H1 (cell line): Measurements from ENCODE around the gene GLP1R. TPM values are rescaled to one million over a fixed set of nuclear protein-coding genes. Genes with fewer than 3 reads are reported as not detected.

Experiments used
- CTCF ChIA-PET: fragments of 300-600 bp; sonication (Branson Sonifier 250); formaldehyde crosslinking; loops from one replicate; lab custom pipeline; 2021; ENCODE audit not compliant: partially characterized antibody; lab: Charles Lee
- POLR2A ChIA-PET: fragments of 300-600 bp; sonication (Branson Sonifier 250); formaldehyde crosslinking; loops from one replicate; lab custom pipeline; 2021; ENCODE audit warnings: inconsistent platforms; ENCODE audit not compliant: partially characterized antibody; lab: Charles Lee
- DNase-seq, 2 experiments: peaks; one replicate each; pipeline versions ENCODE4 v3.0.0 to v3.0.0-alpha.2; 2010 to 2022; ENCODE audit warnings: low spot score in 2 of 2, low read depth in 1 of 2, mixed read lengths in 1 of 2
- FAIRE-seq: peaks from 2 replicates; lab custom pipeline; 2011; peaks lifted over from hg19 to GRCh38; lab: Jason Lieb, UNC
- H2AFZ ChIP-seq: 2 replicates; pipeline ENCODE4 v1.8.1; 2012; ENCODE audit warnings: low read length, inconsistent platforms
- H2AK5ac ChIP-seq: 2 replicates; pipeline ENCODE4 v1.6.1; 2013; ENCODE audit warnings: low read depth, low read length
- H2BK120ac ChIP-seq: replicated peaks from 2 replicates; pipeline ENCODE3; 2013; ENCODE audit warnings: low read depth, low read length, inconsistent platforms
- H2BK12ac ChIP-seq: 2 replicates; pipeline ENCODE4 v1.6.1; 2013; ENCODE audit warnings: low read depth, low read length
- H2BK15ac ChIP-seq: 2 replicates; pipeline ENCODE4 v1.6.1; 2013; ENCODE audit warnings: low read length
- H2BK20ac ChIP-seq: 2 replicates; pipeline ENCODE4 v1.6.1; 2013; ENCODE audit warnings: low read length
- H2BK5ac ChIP-seq: 2 replicates; pipeline ENCODE4 v1.6.1; 2013; ENCODE audit warnings: low read depth, low read length
- H3K14ac ChIP-seq: 2 replicates; pipeline ENCODE4 v1.6.1; 2013; ENCODE audit warnings: inconsistent platforms; ENCODE audit not compliant: insufficient read length
- H3K18ac ChIP-seq: 2 replicates; pipeline ENCODE4 v1.6.1; 2013; ENCODE audit warnings: low read length; ENCODE audit errors: extremely low read depth
- H3K23ac ChIP-seq: 2 replicates; pipeline ENCODE4 v1.6.1; 2013; ENCODE audit warnings: inconsistent platforms; ENCODE audit not compliant: insufficient read length
- H3K23me2 ChIP-seq: 2 replicates; pipeline ENCODE4 v1.6.1; 2013; ENCODE audit warnings: low read depth, low read length
- H3K27ac ChIP-seq: 2 replicates; pipeline ENCODE4 v1.6.1; 2011; ENCODE audit warnings: low read depth, low read length, inconsistent platforms
- H3K27me3 ChIP-seq, 4 experiments: replicated peaks in 1 of 4; 1 replicate in 1 of 4; 2 replicates in 3 of 4; pipeline versions ENCODE4 v1.6.1 to v1.8.1; 2011 to 2013; ENCODE audit warnings: low read length in 3 of 4, mild to moderate bottlenecking in 3 of 4, inconsistent platforms in 2 of 4, mixed read lengths in 2 of 4, moderate library complexity in 1 of 4; ENCODE audit not compliant: control insufficient read depth in 3 of 4, insufficient read depth in 3 of 4; ENCODE audit errors: extremely low read depth in 1 of 4
- H3K36me3 ChIP-seq, 4 experiments: 2 replicates each; pipeline versions ENCODE4 v1.6.1 to v1.8.1; 2011 to 2013; ENCODE audit warnings: mild to moderate bottlenecking in 4 of 4, low read length in 3 of 4, moderate library complexity in 2 of 4, control low read depth in 1 of 4, inconsistent platforms in 1 of 4; ENCODE audit not compliant: insufficient read depth in 4 of 4, control insufficient read depth in 2 of 4
- H3K4ac ChIP-seq: replicated peaks from 2 replicates; pipeline ENCODE3; 2013; ENCODE audit warnings: low read length, low read depth, mixed read lengths, inconsistent platforms; ENCODE audit not compliant: insufficient read length
- H3K4me1 ChIP-seq, 4 experiments: replicated peaks in 1 of 4; 1 replicate in 1 of 4; 2 replicates in 3 of 4; pipeline versions ENCODE4 v1.6.1 to v1.8.1; 2011 to 2013; ENCODE audit warnings: low read length in 3 of 4, inconsistent platforms in 2 of 4, mixed read lengths in 1 of 4; ENCODE audit not compliant: insufficient read depth in 4 of 4, control insufficient read depth in 3 of 4
- H3K4me2 ChIP-seq, 2 experiments: 2 replicates each; pipeline versions ENCODE4 v1.6.1 to v1.8.1; 2011 to 2013; ENCODE audit warnings: low read depth in 2 of 2, low read length in 2 of 2, control low read depth in 1 of 2, inconsistent platforms in 1 of 2, mild to moderate bottlenecking in 1 of 2; ENCODE audit not compliant: insufficient read depth in 1 of 2
- H3K4me3 ChIP-seq, 4 experiments: fragments of 200-600, 300-600 bp in 1 of 4; sonication (generic), shearing (Covaris generic), sonication (Bioruptor Twin) in 1 of 4; 2 replicates each; pipeline versions ENCODE4 v1.5.1 to v1.8.1; 2011 to 2016; ENCODE audit warnings: low read length in 4 of 4, low read depth in 3 of 4, control low read depth in 2 of 4, inconsistent platforms in 2 of 4, mild to moderate bottlenecking in 2 of 4, mixed read lengths in 1 of 4, moderate library complexity in 1 of 4; ENCODE audit not compliant: insufficient read depth in 2 of 4; ENCODE audit errors: extremely low read depth in 1 of 4
- H3K56ac ChIP-seq: replicated peaks from 2 replicates; pipeline ENCODE3; 2013; ENCODE audit warnings: low read depth, mild to moderate bottlenecking, mixed read lengths, low read length, inconsistent platforms; ENCODE audit not compliant: insufficient read length
- H3K79me1 ChIP-seq: 2 replicates; pipeline ENCODE4 v1.6.1; 2013; ENCODE audit warnings: low read depth, low read length, control low read depth
- H3K79me2 ChIP-seq, 2 experiments: 2 replicates each; pipeline versions ENCODE4 v1.6.1 to v1.8.1; 2012 to 2013; ENCODE audit warnings: low read length in 2 of 2, mild to moderate bottlenecking in 2 of 2, inconsistent platforms in 1 of 2; ENCODE audit not compliant: insufficient read depth in 2 of 2, control insufficient read depth in 1 of 2
- H3K9ac ChIP-seq, 4 experiments: replicated peaks in 1 of 4; 1 replicate in 1 of 4; 2 replicates in 3 of 4; pipeline versions ENCODE4 v1.6.1 to v1.8.1; 2011 to 2013; ENCODE audit warnings: low read depth in 3 of 4, low read length in 3 of 4, control low read depth in 2 of 4, mild to moderate bottlenecking in 2 of 4, moderate library complexity in 2 of 4, inconsistent platforms in 1 of 4; ENCODE audit errors: extremely low read depth in 1 of 4
- H3K9me3 ChIP-seq, 2 experiments: 2 replicates each; pipeline versions ENCODE4 v1.6.1 to v1.8.1; 2012 to 2013; ENCODE audit warnings: mild to moderate bottlenecking in 2 of 2, moderate library complexity in 2 of 2, control low read depth in 1 of 2, inconsistent platforms in 1 of 2, low read depth in 1 of 2, low read length in 1 of 2, mixed read lengths in 1 of 2; ENCODE audit not compliant: insufficient read depth in 2 of 2
- H4K20me1 ChIP-seq, 2 experiments: replicated peaks in 1 of 2; 2 replicates each; pipeline versions ENCODE3 to v1.8.1; 2011 to 2013; ENCODE audit warnings: inconsistent platforms in 2 of 2, low read length in 2 of 2, mild to moderate bottlenecking in 1 of 2; ENCODE audit not compliant: insufficient read depth in 2 of 2, control insufficient read depth in 1 of 2
- H4K5ac ChIP-seq: 2 replicates; pipeline ENCODE4 v1.6.1; 2013; ENCODE audit warnings: low read length, low read depth, mixed read lengths, inconsistent platforms; ENCODE audit not compliant: insufficient read length
- H4K8ac ChIP-seq: 2 replicates; pipeline ENCODE4 v1.8.0; 2013; ENCODE audit warnings: mild to moderate bottlenecking, moderate library complexity, low read length, inconsistent platforms; ENCODE audit not compliant: insufficient read depth; ENCODE audit errors: extremely low read depth
- H4K91ac ChIP-seq: replicated peaks from 2 replicates; pipeline ENCODE3; 2013; ENCODE audit warnings: low read length, mixed read lengths, inconsistent platforms; ENCODE audit not compliant: insufficient read length
- ASH2L ChIP-seq: fragments of 200-600, 300-600 bp; sonication (generic); IDR thresholded peaks from one replicate; pipeline ENCODE4 v1.7.1; 2017; ENCODE audit warnings: low read length
- JUND ChIP-seq: IDR thresholded peaks from 2 replicates; pipeline ENCODE4 v1.6.1; 2011; ENCODE audit warnings: mild to moderate bottlenecking, improper control_type of control experiment, low read length
- WGBS, 2 experiments: shearing (Covaris generic) in 1 of 2; methylation state at CpG; one replicate each; pipeline versions ENCODE4 v1.1.6 to v1.1.7; 2013 to 2015; ENCODE audit warnings: low lambda C conversion rate in 2 of 2, mixed read lengths in 2 of 2, inconsistent platforms in 1 of 2, low coverage in 1 of 2, missing lambda C conversion rate in 1 of 2; ENCODE audit not compliant: insufficient replicate concordance in 2 of 2, insufficient coverage in 1 of 2, insufficient read length in 1 of 2; ENCODE audit errors: extremely low coverage in 1 of 2, missing lambda C conversion rate in 1 of 2; 5-methylcytosine and 5-hydroxymethylcytosine counted together
- polyA plus RNA-seq, 7 experiments: library from polyadenylated mRNA; depleted of rRNA in 3 of 7; stranded (reverse) in 5 of 7; unstranded in 2 of 7; fragments of >200 nt in 5 of 7; fragments of 200-250 nt in 2 of 7; gene quantifications; 1 replicate in 5 of 7; 2 replicates in 1 of 7; 4 replicates in 1 of 7; pipeline versions ENCODE4 v1.2.1 to v1.2.3, GENCODE V29; 2011 to 2013; ENCODE audit warnings: missing spikeins in 2 of 7, mixed read lengths in 2 of 7
- total RNA-seq: library from RNA; stranded (reverse); fragmentation: NEBNext Ultra II Directional; extraction: Animal tissue kit (Norgen Biotek cat#: 25700); gene quantifications from 2 replicates; pipeline ENCODE4 v1.2.1, GENCODE V29; 2021

The GLP1R gene
- total and polyA plus RNA-seq, 2 of the 8 experiments (the other 6 are each of a cell fraction or from before 2014, with no cell fraction given): 2.6 to 2.7 TPM

GRCh38 chr6:39118921-39119320 is 70.3 kb downstream of the GLP1R start:
- no peak overlapping the region for H3K23ac ChIP-seq
- no peak overlapping the region for H3K4me3 ChIP-seq
- H3K4me2 ChIP-seq: no peak overlapping the region
- H3K9me3 ChIP-seq: no peaks in the 10 kb centered on the region
- DNase-seq: no peak
- H2BK5ac ChIP-seq: no peak overlapping the region
- H3K9ac ChIP-seq: no peak overlapping the region
- H2AFZ ChIP-seq: no peak overlapping the region
- H4K8ac ChIP-seq: no peak overlapping the region
- POLR2A ChIA-PET: no interaction called here
- H3K27ac ChIP-seq: no peak overlapping the region
- no peak overlapping the region for H2AK5ac ChIP-seq
- peaks cover 4% of the 10 kb centered on the region; the same call in 1 of the 2 replicates for H3K23me2 ChIP-seq
- no peak overlapping the region for H3K56ac ChIP-seq
- no peak overlapping the region for H2BK15ac ChIP-seq
- no peak overlapping the region for H3K14ac ChIP-seq
- CTCF ChIA-PET: interaction anchor here (0.7 to 2.0 kb wide), 6 partner anchors 13 to 188 kb away, joined by 3 to 9 read pairs (median 4); no protein-coding TSS in a partner anchor
- no peaks in the 10 kb centered on the region for H4K20me1 ChIP-seq
- H2BK12ac ChIP-seq: no peak overlapping the region
- H4K91ac ChIP-seq: no peak overlapping the region
- no peak overlapping the region for H2BK120ac ChIP-seq
- WGBS, 2 experiments: 92% methylated on average over 4 of the region's 4 CpGs; no CpG with 5 or more reads in 1 of the 2 experiments
- H4K5ac ChIP-seq: no peak overlapping the region
- H3K4me1 ChIP-seq: peaks cover 0 to 6% (median 5%) of the 10 kb centered on the region in 4 experiments; a peak in 5 of 7 replicates
- H3K27me3 ChIP-seq: 0 out of 7 replicates have a peak, but pooled peaks cover 0 to 2% (median 1%) of the 10 kb centered on the region in 4 experiments
- no peak overlapping the region for H2BK20ac ChIP-seq
- H3K79me2 ChIP-seq: no peaks in the 10 kb centered on the region
- H3K79me1 ChIP-seq: no peaks in the 10 kb centered on the region
- H3K4ac ChIP-seq: no peak overlapping the region
- H3K36me3 ChIP-seq: no peaks in the 10 kb centered on the region
- FAIRE-seq: no peak
- H3K18ac ChIP-seq: no peak overlapping the region
- TF ChIP-seq JUND (no peak), ASH2L (no peak)
